PFSK-1 (cell line): ENCODE results near the gene STARD4.

ENCODE experiments used
- FOXP2 ChIP-seq: optimal IDR thresholded peaks from 2 replicates; pipeline ENCODE3; 2011; ENCODE audit warnings: borderline replicate concordance, control low read depth, inconsistent platforms; ENCODE audit not compliant: insufficient read depth; ENCODE audit errors: extremely low read length, extremely low read depth
- POLR2AphosphoS5 ChIP-seq: IDR thresholded peaks from 2 replicates; pipeline ENCODE4 v1.6.1; 2012; ENCODE audit warnings: low read depth, mild to moderate bottlenecking, control low read depth, low read length, moderate library complexity
- SIN3A ChIP-seq: IDR thresholded peaks from 2 replicates; pipeline ENCODE4 v1.6.1; 2012; ENCODE audit warnings: mild to moderate bottlenecking, low read length, moderate library complexity, borderline replicate concordance; ENCODE audit not compliant: insufficient read depth
- TAF1 ChIP-seq: IDR thresholded peaks from 2 replicates; pipeline ENCODE4 v1.6.1; 2012; ENCODE audit warnings: low read length, control low read depth, borderline replicate concordance; ENCODE audit not compliant: insufficient read depth
- TF ChIP-seq, protein P1 (sequence below), 2 experiments: IDR thresholded peaks; 2 replicates each; pipeline versions ENCODE4 v1.6.1 to v1.8.0; 2011 to 2012; ENCODE audit warnings: low read depth in 2 of 2, low read length in 2 of 2, control low read depth in 1 of 2, inconsistent platforms in 1 of 2, mild to moderate bottlenecking in 1 of 2, moderate library complexity in 1 of 2; ENCODE audit not compliant: insufficient read depth in 1 of 2

Gene STARD4

DNA sequence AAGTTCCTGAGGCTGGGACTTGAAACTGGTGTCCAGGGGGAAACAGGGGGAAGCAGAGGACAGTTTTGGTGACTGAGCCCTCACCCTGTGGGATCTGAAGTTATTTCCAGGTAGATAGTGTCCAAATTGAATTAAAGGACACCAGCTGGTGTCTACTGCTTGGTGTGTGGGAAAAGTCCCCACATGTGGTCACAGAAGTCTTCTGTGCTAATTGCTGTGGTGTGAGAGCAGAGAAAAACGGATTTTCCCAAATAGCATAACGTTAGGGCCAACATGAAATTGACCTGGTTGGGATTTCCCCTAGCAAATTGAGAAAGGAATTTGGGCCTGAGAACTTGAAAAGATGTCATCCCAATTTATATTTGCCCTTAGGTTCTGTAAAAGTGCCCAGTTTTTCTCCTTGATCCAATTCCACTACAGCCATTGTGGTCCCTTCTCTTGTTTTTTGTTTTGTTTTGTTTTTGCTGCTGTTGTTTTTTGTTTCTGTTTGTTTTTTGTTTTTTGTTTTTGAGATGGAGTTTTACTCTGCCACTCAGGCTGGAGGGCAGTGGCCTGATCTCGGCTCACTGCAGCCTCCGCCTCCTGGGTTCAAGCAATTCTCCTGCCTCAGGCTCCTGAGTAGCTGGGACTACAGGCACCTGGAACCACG is 5.6 kb upstream of the STARD4 start:
- TF ChIP-seq, protein P1, sequence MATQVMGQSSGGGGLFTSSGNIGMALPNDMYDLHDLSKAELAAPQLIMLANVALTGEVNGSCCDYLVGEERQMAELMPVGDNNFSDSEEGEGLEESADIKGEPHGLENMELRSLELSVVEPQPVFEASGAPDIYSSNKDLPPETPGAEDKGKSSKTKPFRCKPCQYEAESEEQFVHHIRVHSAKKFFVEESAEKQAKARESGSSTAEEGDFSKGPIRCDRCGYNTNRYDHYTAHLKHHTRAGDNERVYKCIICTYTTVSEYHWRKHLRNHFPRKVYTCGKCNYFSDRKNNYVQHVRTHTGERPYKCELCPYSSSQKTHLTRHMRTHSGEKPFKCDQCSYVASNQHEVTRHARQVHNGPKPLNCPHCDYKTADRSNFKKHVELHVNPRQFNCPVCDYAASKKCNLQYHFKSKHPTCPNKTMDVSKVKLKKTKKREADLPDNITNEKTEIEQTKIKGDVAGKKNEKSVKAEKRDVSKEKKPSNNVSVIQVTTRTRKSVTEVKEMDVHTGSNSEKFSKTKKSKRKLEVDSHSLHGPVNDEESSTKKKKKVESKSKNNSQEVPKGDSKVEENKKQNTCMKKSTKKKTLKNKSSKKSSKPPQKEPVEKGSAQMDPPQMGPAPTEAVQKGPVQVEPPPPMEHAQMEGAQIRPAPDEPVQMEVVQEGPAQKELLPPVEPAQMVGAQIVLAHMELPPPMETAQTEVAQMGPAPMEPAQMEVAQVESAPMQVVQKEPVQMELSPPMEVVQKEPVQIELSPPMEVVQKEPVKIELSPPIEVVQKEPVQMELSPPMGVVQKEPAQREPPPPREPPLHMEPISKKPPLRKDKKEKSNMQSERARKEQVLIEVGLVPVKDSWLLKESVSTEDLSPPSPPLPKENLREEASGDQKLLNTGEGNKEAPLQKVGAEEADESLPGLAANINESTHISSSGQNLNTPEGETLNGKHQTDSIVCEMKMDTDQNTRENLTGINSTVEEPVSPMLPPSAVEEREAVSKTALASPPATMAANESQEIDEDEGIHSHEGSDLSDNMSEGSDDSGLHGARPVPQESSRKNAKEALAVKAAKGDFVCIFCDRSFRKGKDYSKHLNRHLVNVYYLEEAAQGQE (IDR thresholded peaks at IDR 0.05; ENCODE audit: insufficient read depth in 1 of 2, low read depth in 2 of 2, low read length in 2 of 2), result no peak
- TF ChIP-seq TAF1, result no peak
- no peak for TF ChIP-seq FOXP2
- TF ChIP-seq SIN3A, result no peak
- no peak for TF ChIP-seq POLR2AphosphoS5

DNA sequence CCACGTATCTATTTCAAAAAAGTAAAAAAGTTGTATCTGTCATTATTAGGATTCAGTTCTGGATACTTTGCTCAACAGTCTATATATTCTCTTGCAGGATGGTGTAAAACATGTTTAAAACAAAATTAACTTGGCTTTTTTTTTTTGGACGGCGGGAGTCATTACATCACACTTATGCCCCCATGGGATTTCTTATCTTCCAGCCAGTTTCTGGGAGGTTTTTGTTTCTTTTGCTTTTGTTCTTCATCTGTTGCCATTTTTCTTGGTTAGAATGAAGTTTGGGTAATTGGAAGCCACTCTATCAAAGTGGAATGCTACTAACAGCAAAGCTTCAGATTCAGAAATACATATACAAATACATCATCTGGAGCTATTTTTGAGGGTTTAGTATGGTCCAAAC is 1.8 kb upstream of the STARD4 start:
- TF ChIP-seq SIN3A (no peak), POLR2AphosphoS5 (no peak), FOXP2 (no peak), TAF1 (no peak)
- TF ChIP-seq, protein P1 (IDR thresholded peaks at IDR 0.05; ENCODE audit: insufficient read depth in 1 of 2, low read depth in 2 of 2, low read length in 2 of 2), result no peak

DNA sequence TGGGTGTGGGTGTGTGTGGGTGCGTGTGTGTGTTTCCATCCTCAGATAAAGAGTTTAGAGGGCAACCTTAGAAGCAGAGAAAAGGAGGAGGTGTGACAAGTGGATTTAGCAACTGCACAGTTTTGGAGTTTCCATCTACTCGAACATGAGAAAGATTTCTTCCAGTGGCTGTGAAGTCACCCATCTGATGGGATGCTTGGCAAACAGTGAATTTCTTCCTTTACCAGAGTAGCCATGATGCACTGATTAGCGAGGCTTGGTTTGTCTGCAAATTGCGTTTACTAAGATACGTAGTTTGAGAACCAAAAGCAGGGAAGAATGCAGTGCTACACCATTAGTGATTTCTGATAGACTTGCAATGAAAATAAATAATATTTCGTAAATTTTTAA is 791 bp upstream of the STARD4 start:
- TF ChIP-seq TAF1, result no peak
- TF ChIP-seq POLR2AphosphoS5, result no peak
- TF ChIP-seq FOXP2, result no peak
- TF ChIP-seq SIN3A, result no peak
- TF ChIP-seq, protein P1 (IDR thresholded peaks at IDR 0.05; ENCODE audit: insufficient read depth in 1 of 2, low read depth in 2 of 2, low read length in 2 of 2), result no peak

DNA sequence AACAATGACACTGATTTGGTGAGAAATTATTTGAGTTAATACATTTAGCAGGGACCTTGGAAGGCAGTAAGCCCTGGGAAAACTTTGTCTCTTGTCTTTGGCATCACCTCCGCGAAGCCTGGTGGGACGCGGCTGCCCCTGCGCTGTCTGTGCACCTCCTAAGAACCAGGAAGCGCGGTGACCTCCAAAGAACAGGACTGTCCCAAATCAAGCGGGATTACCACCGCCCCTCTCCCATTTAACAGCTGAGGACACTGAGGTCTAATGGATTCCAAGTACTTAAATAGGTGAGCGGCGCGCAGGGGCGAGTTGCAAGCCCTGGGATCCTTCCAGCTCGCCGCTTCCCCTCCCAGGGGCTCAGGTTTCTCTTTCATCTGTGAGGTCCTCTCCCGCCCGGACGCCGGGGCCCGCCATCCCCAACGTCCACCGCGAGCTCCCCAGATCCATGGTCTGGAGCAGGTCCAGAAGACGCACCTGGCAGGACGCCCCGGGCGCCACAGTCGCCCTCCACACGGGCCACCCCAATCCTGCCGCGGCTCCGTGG is 432 bp downstream of the STARD4 start:
- TF ChIP-seq, protein P1 (IDR thresholded peaks at IDR 0.05; ENCODE audit: insufficient read depth in 1 of 2, low read depth in 2 of 2, low read length in 2 of 2), result no peak
- TF ChIP-seq FOXP2 (no peak), POLR2AphosphoS5 (no peak), TAF1 (no peak), SIN3A (no peak)
